Neutrophil (primary cell): ENCODE results near the gene AZU1.

Experiments
- H3K27ac ChIP-seq: fragments of 200-600 bp; sonication (generic); 2 replicates; pipeline ENCODE4 v1.5.1; 2016; ENCODE audit warnings: mild to moderate bottlenecking, moderate library complexity
- H3K27me3 ChIP-seq: fragments of 200-600 bp; sonication (generic); 2 replicates; pipeline ENCODE4 v1.6.0; 2016; ENCODE audit warnings: mild to moderate bottlenecking
- H3K36me3 ChIP-seq: fragments of 200-600 bp; sonication (generic); 2 replicates; pipeline ENCODE4 v1.5.1; 2017
- H3K4me1 ChIP-seq, 2 experiments: fragments of 200-600 bp in 1 of 2; sonication (generic) in 1 of 2; 1 replicate in 1 of 2; 2 replicates in 1 of 2; pipeline versions ENCODE4 v1.5.1 to v1.6.1; 2013 to 2016; ENCODE audit warnings: low read depth in 1 of 2, low read length in 1 of 2, mild to moderate bottlenecking in 1 of 2, moderate library complexity in 1 of 2; ENCODE audit not compliant: control insufficient read depth in 1 of 2, insufficient read depth in 1 of 2
- H3K4me3 ChIP-seq, 2 experiments: fragments of 200-600 bp in 1 of 2; sonication (generic) in 1 of 2; 1 replicate in 1 of 2; 2 replicates in 1 of 2; pipeline ENCODE4 v1.5.1; 2013 to 2016; ENCODE audit warnings: low read depth in 1 of 2, low read length in 1 of 2, mild to moderate bottlenecking in 1 of 2, moderate library complexity in 1 of 2
- H3K9me3 ChIP-seq: fragments of 200-600 bp; sonication (generic); 2 replicates; pipeline ENCODE4 v1.5.1; 2016
- CTCF ChIP-seq: fragments of 200-600 bp; sonication (generic); IDR thresholded peaks from 2 replicates; pipeline ENCODE4 v1.5.1; 2016; ENCODE audit warnings: antibody characterized with exemption

The AZU1 gene

GRCh38 chr19:827710-828321 lies at the start of gene AZU1:
Gene AZU1 (plus strand): TSS chr19:827837. CDS start chr19:827847, 10 bp downstream.
- H3K36me3 ChIP-seq: no peaks in the 10 kb centered on the region
- H3K4me3 ChIP-seq: peak within 1 kb of the TSS; percentile 27 to 30
- H3K27ac ChIP-seq: no peak within 1 kb of the TSS
- H3K9me3 ChIP-seq: no peaks in the 10 kb centered on the region
- H3K27me3 ChIP-seq: peaks cover 28% of the 10 kb centered on the region
- peaks cover 53 to 75% of the 10 kb centered on the region in 2 experiments for H3K4me1 ChIP-seq
- TF ChIP-seq CTCF: no peak

GRCh38 chr19:778910-779653 lies 48.6 kb upstream of the AZU1 start:
- H3K4me1 ChIP-seq: no peaks in the 10 kb centered on the region
- no peaks in the 10 kb centered on the region for H3K27me3 ChIP-seq
- H3K4me3 ChIP-seq: no peak overlapping the region
- no peaks in the 10 kb centered on the region for H3K36me3 ChIP-seq
- H3K9me3 ChIP-seq: no peaks in the 10 kb centered on the region
- no peak for TF ChIP-seq CTCF
- H3K27ac ChIP-seq: no peak overlapping the region

GRCh38 chr19:780935-781334 lies 46.7 kb upstream of the AZU1 start:
- Histone ChIP-seq H3K27ac (no peak overlapping the region), H3K4me3 (no peak overlapping the region), H3K27me3 (no peaks in the 10 kb centered on the region), H3K4me1 (no peaks in the 10 kb centered on the region), H3K9me3 (no peaks in the 10 kb centered on the region), H3K36me3 (no peaks in the 10 kb centered on the region)
- no peak for TF ChIP-seq CTCF

GRCh38 chr19:781800-782184 lies 45.8 kb upstream of the AZU1 start:
- H3K9me3 ChIP-seq: no peaks in the 10 kb centered on the region
- no peak overlapping the region for H3K27ac ChIP-seq
- no peaks in the 10 kb centered on the region for H3K36me3 ChIP-seq
- H3K27me3 ChIP-seq: no peaks in the 10 kb centered on the region
- no peak overlapping the region for H3K4me3 ChIP-seq
- TF ChIP-seq CTCF: no peak
- H3K4me1 ChIP-seq: no peaks in the 10 kb centered on the region

GRCh38 chr19:782185-782877 lies 45.3 kb upstream of the AZU1 start:
- H3K9me3 ChIP-seq: no peaks in the 10 kb centered on the region
- no peak for TF ChIP-seq CTCF
- H3K4me1 ChIP-seq: no peaks in the 10 kb centered on the region
- H3K27me3 ChIP-seq: no peaks in the 10 kb centered on the region
- no peak overlapping the region for H3K4me3 ChIP-seq
- H3K36me3 ChIP-seq: no peaks in the 10 kb centered on the region
- no peak overlapping the region for H3K27ac ChIP-seq
